GM18951 (cell line): ENCODE data around the gene MGAT2.
"Not testable (repeated sequence)": the region's sequence is repeated elsewhere in the genome, so short reads cannot be mapped to it uniquely, and the experiment has no call there.

Experiments
- POLR2A ChIP-seq: IDR thresholded peaks from 4 replicates; pipeline ENCODE4 v1.6.1; 2011; ENCODE audit warnings: mild to moderate bottlenecking; ENCODE audit not compliant: insufficient read length, insufficient read depth; ENCODE audit errors: extremely low read depth
- in situ Hi-C: fragments of 300-500 bp; cut with MboI; formaldehyde crosslinking; loops from one replicate; pipeline ENCODE4 v1.12.0; 2022; ENCODE audit warnings: low sequenced_read_pairs, mixed read lengths, inconsistent platforms; ENCODE audit not compliant: unreplicated experiment

The MGAT2 gene

GRCh38 chr14:49586673-49587460 lies 33.7 kb upstream of the MGAT2 start:
- TF ChIP-seq POLR2A = no peak
- in situ Hi-C loops = no loop called here

GRCh38 chr14:49589387-49589786 lies 31.2 kb upstream of the MGAT2 start:
- TF ChIP-seq POLR2A = no peak
- in situ Hi-C loops = no loop called here

GRCh38 chr14:49593016-49593415 lies 27.6 kb upstream of the MGAT2 start:
- in situ Hi-C loops = no loop called here
- no peak for TF ChIP-seq POLR2A

GRCh38 chr14:49594347-49595091 lies 26.1 kb upstream of the MGAT2 start:
- in situ Hi-C loops = no loop called here
- TF ChIP-seq POLR2A = no peak

GRCh38 chr14:49598189-49598484 lies 22.5 kb upstream of the MGAT2 start:
- in situ Hi-C loops = no loop called here
- no peak for TF ChIP-seq POLR2A

GRCh38 chr14:49598485-49599300 lies 21.9 kb upstream of the MGAT2 start, which contains the start of gene LRR1:
TSS of gene LRR1 (plus strand) at chr14:49598940. CDS start at chr14:49599021, 81 bp downstream.
- TF ChIP-seq POLR2A = peak; percentile 88
- in situ Hi-C loops = no loop called here

- in situ Hi-C loops = no loop called here
Measured at GRCh38 chr14:49607583-49607982, 13.0 kb upstream of the MGAT2 start.

GRCh38 chr14:49612251-49612650 lies 8.3 kb upstream of the MGAT2 start:
- in situ Hi-C loops = no loop called here
- TF ChIP-seq POLR2A = no peak

More at GRCh38 chr14:49607583-49607982, 13.0 kb upstream of the MGAT2 start:
- TF ChIP-seq POLR2A = no peak

GRCh38 chr14:49612671-49613070 lies 7.9 kb upstream of the MGAT2 start:
- in situ Hi-C loops = no loop called here
- no peak for TF ChIP-seq POLR2A

GRCh38 chr14:49614196-49614595 lies 6.4 kb upstream of the MGAT2 start:
- no peak for TF ChIP-seq POLR2A
- in situ Hi-C loops = no loop called here

GRCh38 chr14:49615776-49616175 lies 4.8 kb upstream of the MGAT2 start:
- in situ Hi-C loops = no loop called here
- no peak for TF ChIP-seq POLR2A

GRCh38 chr14:49617852-49618519 lies 2.6 kb upstream of the MGAT2 start:
- in situ Hi-C loops = no loop called here
- TF ChIP-seq POLR2A = no peak

GRCh38 chr14:49619273-49619672 lies 1.3 kb upstream of the MGAT2 start:
- in situ Hi-C loops = not testable (repeated sequence)

- TF ChIP-seq POLR2A = no peak
- in situ Hi-C loops = no loop called here
Measured at GRCh38 chr14:49619730-49620129, 869 bp upstream of the MGAT2 start.
